Measurements from ENCODE around the gene PCCB.

Gene PCCB

DNA sequence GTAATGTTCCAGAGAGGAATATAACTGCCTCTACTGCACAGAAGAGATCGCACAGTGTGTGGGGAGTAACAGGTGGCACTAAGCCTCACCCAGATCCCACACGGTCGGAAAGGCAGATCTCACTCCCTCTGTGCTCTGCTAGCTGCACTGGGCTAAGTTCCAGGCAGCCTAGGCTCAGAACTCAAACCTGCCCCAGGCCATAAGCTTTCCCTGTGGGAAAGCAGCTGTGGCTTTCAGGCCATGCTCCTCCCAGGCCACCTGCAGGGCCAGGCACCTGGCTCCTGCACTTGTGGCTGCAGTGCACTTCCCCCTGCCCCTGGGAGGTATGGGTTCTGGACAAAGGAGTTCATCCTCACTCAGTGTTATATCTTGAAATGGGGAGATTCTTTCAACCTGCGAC is 27.5 kb downstream of the PCCB start:
- ATAC-seq (ENCODE audit: low read depth), result no peak
- no peak overlapping the region for H3K4me3 ChIP-seq (ENCODE audit: severe bottlenecking)
- no peak overlapping the region for H3K27ac ChIP-seq (ENCODE audit: poor library complexity, severe bottlenecking)
- DNase-seq (ENCODE audit: low spot score), result no peak
- H3K9me3 ChIP-seq (ENCODE audit: severe bottlenecking), result peaks cover 7% of the 10 kb centered on the region
- TF ChIP-seq, protein P1, sequence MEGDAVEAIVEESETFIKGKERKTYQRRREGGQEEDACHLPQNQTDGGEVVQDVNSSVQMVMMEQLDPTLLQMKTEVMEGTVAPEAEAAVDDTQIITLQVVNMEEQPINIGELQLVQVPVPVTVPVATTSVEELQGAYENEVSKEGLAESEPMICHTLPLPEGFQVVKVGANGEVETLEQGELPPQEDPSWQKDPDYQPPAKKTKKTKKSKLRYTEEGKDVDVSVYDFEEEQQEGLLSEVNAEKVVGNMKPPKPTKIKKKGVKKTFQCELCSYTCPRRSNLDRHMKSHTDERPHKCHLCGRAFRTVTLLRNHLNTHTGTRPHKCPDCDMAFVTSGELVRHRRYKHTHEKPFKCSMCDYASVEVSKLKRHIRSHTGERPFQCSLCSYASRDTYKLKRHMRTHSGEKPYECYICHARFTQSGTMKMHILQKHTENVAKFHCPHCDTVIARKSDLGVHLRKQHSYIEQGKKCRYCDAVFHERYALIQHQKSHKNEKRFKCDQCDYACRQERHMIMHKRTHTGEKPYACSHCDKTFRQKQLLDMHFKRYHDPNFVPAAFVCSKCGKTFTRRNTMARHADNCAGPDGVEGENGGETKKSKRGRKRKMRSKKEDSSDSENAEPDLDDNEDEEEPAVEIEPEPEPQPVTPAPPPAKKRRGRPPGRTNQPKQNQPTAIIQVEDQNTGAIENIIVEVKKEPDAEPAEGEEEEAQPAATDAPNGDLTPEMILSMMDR (IDR thresholded peaks at IDR 0.05; ENCODE audit: poor library complexity, severe bottlenecking), result no peak
- H3K4me1 ChIP-seq (ENCODE audit: insufficient read depth, poor library complexity, severe bottlenecking), result peaks cover 12% of the 10 kb centered on the region
- peaks cover 8% of the 10 kb centered on the region; the same call in 1 of the 2 replicates for H3K36me3 ChIP-seq (ENCODE audit: low read depth)
- no peaks in the 10 kb centered on the region for H3K27me3 ChIP-seq (ENCODE audit: insufficient read depth, poor library complexity, severe bottlenecking)

GRCh38 chr3:136279092-136279491 is 29.0 kb downstream of the PCCB start:
- Histone ChIP-seq H3K4me3 (ENCODE audit: severe bottlenecking) (no peak overlapping the region), H3K36me3 (ENCODE audit: low read depth) (peaks cover 9% of the 10 kb centered on the region; the same call in 1 of the 2 replicates), H3K4me1 (ENCODE audit: insufficient read depth, poor library complexity, severe bottlenecking) (peaks cover 6% of the 10 kb centered on the region), H3K9me3 (ENCODE audit: severe bottlenecking) (peaks cover 7% of the 10 kb centered on the region), H3K27me3 (ENCODE audit: insufficient read depth, poor library complexity, severe bottlenecking) (no peaks in the 10 kb centered on the region), H3K27ac (ENCODE audit: poor library complexity, severe bottlenecking) (no peak overlapping the region)
- DNase-seq (ENCODE audit: low spot score) (no peak), ATAC-seq (ENCODE audit: low read depth) (no peak)
- TF ChIP-seq, protein P1 (IDR thresholded peaks at IDR 0.05; ENCODE audit: poor library complexity, severe bottlenecking), result no peak

DNA sequence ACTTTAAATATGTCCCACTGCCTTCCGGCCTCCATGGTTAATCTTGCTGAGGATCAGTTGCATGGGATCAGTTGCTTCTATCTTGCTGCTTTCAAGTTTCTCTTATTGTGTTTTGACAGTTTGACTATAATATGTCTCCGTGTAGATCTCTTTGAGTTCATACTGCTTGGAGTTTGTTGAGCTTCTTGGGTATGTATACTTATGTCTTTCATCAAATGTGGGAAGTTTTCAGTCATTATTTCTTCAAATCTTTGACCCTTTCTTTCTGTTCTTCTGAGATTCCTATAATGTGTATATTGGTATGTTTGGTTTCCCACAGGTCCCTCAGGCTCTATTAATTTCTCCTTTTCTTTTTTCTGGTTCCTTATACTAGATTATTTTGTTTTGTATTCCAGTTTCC is 30.8 kb downstream of the PCCB start:
- peaks cover 14% of the 10 kb centered on the region; the same call in 1 of the 2 replicates for H3K36me3 ChIP-seq (ENCODE audit: low read depth)
- DNase-seq (ENCODE audit: low spot score) (no peak), ATAC-seq (ENCODE audit: low read depth) (no peak)
- no peak overlapping the region for H3K27ac ChIP-seq (ENCODE audit: poor library complexity, severe bottlenecking)
- TF ChIP-seq, protein P1 (IDR thresholded peaks at IDR 0.05; ENCODE audit: poor library complexity, severe bottlenecking), result no peak
- peaks cover 4% of the 10 kb centered on the region for H3K4me1 ChIP-seq (ENCODE audit: insufficient read depth, poor library complexity, severe bottlenecking)
- peaks cover 7% of the 10 kb centered on the region for H3K9me3 ChIP-seq (ENCODE audit: severe bottlenecking)
- no peak overlapping the region for H3K4me3 ChIP-seq (ENCODE audit: severe bottlenecking)
- H3K27me3 ChIP-seq (ENCODE audit: insufficient read depth, poor library complexity, severe bottlenecking), result no peaks in the 10 kb centered on the region

GRCh38 chr3:136281966-136282520 is 31.9 kb downstream of the PCCB start:
- no peak for ATAC-seq (ENCODE audit: low read depth)
- H3K4me3 ChIP-seq (ENCODE audit: severe bottlenecking), result no peak overlapping the region
- no peaks in the 10 kb centered on the region for H3K27me3 ChIP-seq (ENCODE audit: insufficient read depth, poor library complexity, severe bottlenecking)
- peaks cover 7% of the 10 kb centered on the region for H3K9me3 ChIP-seq (ENCODE audit: severe bottlenecking)
- DNase-seq (ENCODE audit: low spot score), result no peak
- TF ChIP-seq, protein P1 (IDR thresholded peaks at IDR 0.05; ENCODE audit: poor library complexity, severe bottlenecking), result no peak
- no peak overlapping the region for H3K27ac ChIP-seq (ENCODE audit: poor library complexity, severe bottlenecking)
- no peaks in the 10 kb centered on the region for H3K4me1 ChIP-seq (ENCODE audit: insufficient read depth, poor library complexity, severe bottlenecking)
- H3K36me3 ChIP-seq (ENCODE audit: low read depth), result peaks cover 14% of the 10 kb centered on the region; the same call in 1 of the 2 replicates

DNA sequence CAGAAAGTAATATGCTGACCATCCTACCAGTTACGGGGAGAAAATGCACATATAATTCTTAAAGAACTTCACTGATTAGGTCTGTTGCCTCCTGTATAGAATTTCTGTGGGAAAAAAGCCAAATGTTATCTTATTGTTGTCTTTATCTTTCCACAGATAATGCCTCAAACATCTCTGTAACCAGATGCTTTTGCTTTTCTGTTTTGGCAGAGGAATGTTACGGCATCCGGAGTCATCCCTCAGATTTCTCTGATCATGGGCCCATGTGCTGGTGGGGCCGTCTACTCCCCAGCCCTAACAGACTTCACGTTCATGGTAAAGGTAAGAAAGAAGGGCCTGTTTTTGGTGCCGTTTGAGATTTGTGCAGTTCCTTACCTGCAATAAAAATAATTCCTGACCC is 33.5 kb downstream of the PCCB start:
- no peaks in the 10 kb centered on the region for H3K4me1 ChIP-seq (ENCODE audit: insufficient read depth, poor library complexity, severe bottlenecking)
- no peak overlapping the region for H3K4me3 ChIP-seq (ENCODE audit: severe bottlenecking)
- TF ChIP-seq, protein P1 (IDR thresholded peaks at IDR 0.05; ENCODE audit: poor library complexity, severe bottlenecking), result no peak
- peaks cover 14% of the 10 kb centered on the region; the same call in 1 of the 2 replicates for H3K36me3 ChIP-seq (ENCODE audit: low read depth)
- ATAC-seq (ENCODE audit: low read depth) (no peak), DNase-seq (ENCODE audit: low spot score) (no peak)
- no peaks in the 10 kb centered on the region for H3K27me3 ChIP-seq (ENCODE audit: insufficient read depth, poor library complexity, severe bottlenecking)
- no peak overlapping the region for H3K27ac ChIP-seq (ENCODE audit: poor library complexity, severe bottlenecking)
- peaks cover 7% of the 10 kb centered on the region for H3K9me3 ChIP-seq (ENCODE audit: severe bottlenecking)
